ENCODE results near the gene CDC42BPG. TPM values are rescaled to one million over a fixed set of nuclear protein-coding genes. Genes with fewer than 3 reads are reported as not detected.

CDC42BPG gene
- total RNA-seq, 1 donor from 2014 or later, result not detected

DNA sequence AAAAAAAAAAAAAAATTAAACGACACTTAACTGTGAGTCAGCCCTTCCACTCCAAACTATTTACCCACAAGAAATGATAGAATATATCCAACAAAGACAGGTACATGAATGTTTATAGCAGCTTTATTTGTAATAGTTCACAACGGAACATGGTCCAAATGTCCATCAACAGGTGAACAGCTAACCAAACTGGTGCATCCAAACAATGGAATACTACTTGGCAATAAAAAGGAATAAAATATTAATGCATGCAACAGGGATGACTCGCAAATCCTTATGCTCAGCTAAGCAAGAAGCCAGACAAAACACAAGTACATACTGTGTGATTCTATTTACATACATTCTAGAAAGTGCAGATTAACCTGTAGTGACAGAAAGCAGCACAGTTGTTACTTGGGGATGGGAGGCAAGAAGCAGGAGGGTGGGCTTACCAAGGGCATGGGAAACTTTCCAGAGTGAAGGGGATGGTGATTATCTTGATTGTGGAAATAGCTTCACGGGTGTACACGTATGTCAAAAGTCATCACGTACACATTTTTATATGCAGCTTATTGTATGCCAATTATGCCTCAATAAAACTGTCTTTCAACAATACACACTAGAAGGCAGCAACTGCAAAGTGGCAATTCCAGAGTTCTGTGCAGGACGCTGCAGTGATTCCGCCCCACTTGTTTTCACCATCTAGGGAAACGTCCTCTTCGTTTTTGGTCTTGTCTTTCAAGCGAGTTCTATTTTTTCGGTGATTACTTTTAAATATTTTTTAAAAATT is 59.5 kb downstream of the CDC42BPG start:
- no peaks in the 10 kb centered on the region for H3K9me3 ChIP-seq
- no peaks in the 10 kb centered on the region for H3K27me3 ChIP-seq
- no peak overlapping the region for H3K4me3 ChIP-seq
- H3K4me1 ChIP-seq, result no peaks in the 10 kb centered on the region
- peaks cover 13 to 18% of the 10 kb centered on the region in 2 donors for H3K36me3 ChIP-seq
- TF ChIP-seq, protein P1, sequence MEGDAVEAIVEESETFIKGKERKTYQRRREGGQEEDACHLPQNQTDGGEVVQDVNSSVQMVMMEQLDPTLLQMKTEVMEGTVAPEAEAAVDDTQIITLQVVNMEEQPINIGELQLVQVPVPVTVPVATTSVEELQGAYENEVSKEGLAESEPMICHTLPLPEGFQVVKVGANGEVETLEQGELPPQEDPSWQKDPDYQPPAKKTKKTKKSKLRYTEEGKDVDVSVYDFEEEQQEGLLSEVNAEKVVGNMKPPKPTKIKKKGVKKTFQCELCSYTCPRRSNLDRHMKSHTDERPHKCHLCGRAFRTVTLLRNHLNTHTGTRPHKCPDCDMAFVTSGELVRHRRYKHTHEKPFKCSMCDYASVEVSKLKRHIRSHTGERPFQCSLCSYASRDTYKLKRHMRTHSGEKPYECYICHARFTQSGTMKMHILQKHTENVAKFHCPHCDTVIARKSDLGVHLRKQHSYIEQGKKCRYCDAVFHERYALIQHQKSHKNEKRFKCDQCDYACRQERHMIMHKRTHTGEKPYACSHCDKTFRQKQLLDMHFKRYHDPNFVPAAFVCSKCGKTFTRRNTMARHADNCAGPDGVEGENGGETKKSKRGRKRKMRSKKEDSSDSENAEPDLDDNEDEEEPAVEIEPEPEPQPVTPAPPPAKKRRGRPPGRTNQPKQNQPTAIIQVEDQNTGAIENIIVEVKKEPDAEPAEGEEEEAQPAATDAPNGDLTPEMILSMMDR (IDR thresholded peaks at IDR 0.05), result no peak
- intact Hi-C loops (cut with DNase I), result no loop called here
- DNase-seq (ENCODE audit: low spot score in 2 of 2), result peak in 1 of 2 donors; percentile 4
- H3K27ac ChIP-seq, result no peak overlapping the region

DNA sequence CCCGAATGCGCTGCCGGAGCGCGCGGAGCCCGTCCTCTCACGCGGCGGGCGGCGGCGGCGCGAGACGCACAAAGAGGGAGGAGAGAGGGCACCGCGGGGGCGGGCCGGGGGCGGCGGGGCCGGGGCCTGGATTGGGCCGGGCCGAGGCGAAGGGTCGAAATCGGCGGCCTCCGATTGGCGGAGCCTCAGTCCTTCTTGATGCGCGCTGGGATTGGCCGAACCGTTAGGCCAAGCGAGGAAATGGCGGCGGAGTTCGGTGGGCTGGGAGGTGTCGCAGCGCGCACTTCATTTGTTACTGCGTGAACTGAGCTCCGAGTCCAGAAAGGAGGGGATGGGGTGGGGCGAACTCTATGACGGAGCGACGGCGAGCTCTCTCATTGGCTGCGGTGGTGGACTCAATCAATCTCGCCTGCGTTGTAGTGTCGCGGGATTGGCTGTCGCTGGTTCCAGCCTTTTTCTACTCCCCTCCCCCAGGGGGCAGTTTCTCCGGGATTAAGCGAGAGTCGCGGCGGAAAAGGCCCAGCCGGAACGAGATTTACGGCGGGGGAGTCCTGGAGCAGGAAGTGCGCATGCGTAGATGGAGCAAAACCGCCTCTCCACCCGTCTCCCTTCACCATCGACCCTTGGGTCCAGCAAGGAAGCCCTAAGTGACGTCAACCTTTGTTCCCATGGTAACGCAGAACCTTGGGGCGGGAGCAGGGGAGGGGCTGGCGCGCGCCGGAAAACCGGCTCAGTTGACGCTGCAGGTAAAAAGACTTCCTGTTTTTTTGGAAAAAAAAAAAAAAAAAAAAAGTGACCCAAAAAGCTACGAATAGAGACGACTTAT is 65.8 kb downstream of the CDC42BPG start, which contains the start of gene SF1:
SF1 (minus strand) TSS at position 70 of the 826 bp plus-strand sequence. CDS start 150 bp downstream, outside the sequence.
- peak within 1 kb of the TSS; percentile 85 to 95 for H3K4me3 ChIP-seq
- no peaks in the 10 kb centered on the region for H3K27me3 ChIP-seq
- H3K27ac ChIP-seq, result peak within 1 kb of the TSS; percentile 99 to 100
- peaks cover 17 to 34% of the 10 kb centered on the region in 2 donors for H3K4me1 ChIP-seq
- no peaks in the 10 kb centered on the region for H3K9me3 ChIP-seq
- peaks cover 29 to 35% of the 10 kb centered on the region in 2 donors for H3K36me3 ChIP-seq
- intact Hi-C loops (cut with DNase I), result loop anchor here (1.0 to 2.0 kb wide), 3 partner anchors 25 to 32 kb away; partner anchors contain the start of genes MAP4K2 and MEN1
- TF ChIP-seq, protein P1 (IDR thresholded peaks at IDR 0.05), result peak in 1 of 3 experiments; percentile 8
- peak; percentile 98 to 99 for DNase-seq (ENCODE audit: low spot score in 2 of 2)

GRCh38 chr11:64778223-64778472 is 66.3 kb downstream of the CDC42BPG start:
- intact Hi-C loops (cut with DNase I), result loop anchor here (1.0 to 2.0 kb wide), 2 partner anchors 32 to 33 kb away; partner anchors contain the start of gene MEN1
- Histone ChIP-seq H3K4me3 (peak overlapping the region; percentile 85 to 95), H3K36me3 (peaks cover 35 to 40% of the 10 kb centered on the region in 2 donors), H3K9me3 (no peaks in the 10 kb centered on the region), H3K27me3 (no peaks in the 10 kb centered on the region), H3K4me1 (peaks cover 17 to 39% of the 10 kb centered on the region in 2 donors), H3K27ac (peak overlapping the region; percentile 99 to 100)
- no peak for DNase-seq (ENCODE audit: low spot score in 2 of 2)
- TF ChIP-seq, protein P1 (IDR thresholded peaks at IDR 0.05), result no peak

- peak overlapping the region; percentile 99 to 100 for H3K27ac ChIP-seq
- no peaks in the 10 kb centered on the region for H3K9me3 ChIP-seq
- peaks cover 40 to 45% of the 10 kb centered on the region in 2 donors for H3K36me3 ChIP-seq
- intact Hi-C loops (cut with DNase I), result loop anchor here (1.0 to 2.0 kb wide), 3 partner anchors 17 to 33 kb away; partner anchors contain the start of gene MEN1
- H3K27me3 ChIP-seq, result no peaks in the 10 kb centered on the region
- peak overlapping the region; percentile 85 to 95 for H3K4me3 ChIP-seq
- peak in 1 of 2 donors; percentile 89 for DNase-seq (ENCODE audit: low spot score in 2 of 2)
- peaks cover 20 to 43% of the 10 kb centered on the region in 2 donors for H3K4me1 ChIP-seq
- TF ChIP-seq, protein P1 (IDR thresholded peaks at IDR 0.05), result no peak
Observed at GRCh38 chr11:64777449-64778222, 66.8 kb downstream of the CDC42BPG start.

DNA sequence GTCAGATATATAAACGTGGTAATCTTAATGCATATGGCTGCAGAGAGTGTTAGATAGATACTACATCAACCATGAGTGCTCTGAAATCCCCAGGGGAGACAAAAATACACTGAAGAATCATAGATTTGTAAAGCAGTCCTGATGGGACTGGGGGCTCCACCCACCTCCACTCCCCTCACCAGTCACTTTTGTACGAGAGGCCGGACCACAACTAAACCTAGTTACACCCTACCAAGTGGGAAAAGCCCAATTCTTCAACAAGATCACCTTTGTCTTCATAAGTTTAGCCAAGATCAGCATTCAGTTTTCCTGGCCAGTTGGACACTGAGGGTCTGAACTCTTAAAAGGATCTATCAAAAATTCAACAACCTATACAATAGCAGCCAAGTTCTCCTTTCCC is 67.6 kb downstream of the CDC42BPG start:
- H3K36me3 ChIP-seq, result peaks cover 47 to 53% of the 10 kb centered on the region in 2 donors

More for the DNA sequence above, 67.6 kb downstream of the CDC42BPG start:
- H3K27ac ChIP-seq, result peak overlapping the region; percentile 57 to 100
- peak overlapping the region; percentile 85 to 95 for H3K4me3 ChIP-seq
- H3K9me3 ChIP-seq, result no peaks in the 10 kb centered on the region
- intact Hi-C loops (cut with DNase I), result loop anchor here (2.0 kb wide), 1 partner anchor 16 kb away; no protein-coding TSS in a partner anchor
- DNase-seq (ENCODE audit: low spot score in 2 of 2), result peak in 1 of 2 donors; percentile 51
- peaks cover 20 to 49% of the 10 kb centered on the region in 2 donors for H3K4me1 ChIP-seq
- TF ChIP-seq, protein P1 (IDR thresholded peaks at IDR 0.05), result no peak
- H3K27me3 ChIP-seq, result no peaks in the 10 kb centered on the region
